ENCODE results near the gene ACOX2. TPM values are rescaled to one million over a fixed set of nuclear protein-coding genes. Genes with fewer than 3 reads are reported as not detected.

ACOX2 gene
- total and polyA plus RNA-seq, 2 of the 13 experiments (the other 11 are each of a cell fraction or from before 2014, with no cell fraction given): 42.6 to 98.5 TPM

GRCh38 chr3:58522759-58523425 lies 14.1 kb downstream of the ACOX2 start (continued):
- TF ChIP-seq UBTF (CRISPR knock-in tag; IDR thresholded peaks at IDR 0.05) (no peak), CEBPZ (IDR thresholded peaks at IDR 0.05; ENCODE audit: low read length) (no peak), KLF11 (CRISPR knock-in tag; IDR thresholded peaks at IDR 0.05) (no peak), SPEN (CRISPR knock-in tag; IDR thresholded peaks at IDR 0.05; ENCODE audit: low read depth) (no peak), LCORL (IDR thresholded peaks at IDR 0.05) (no peak), LCORL (CRISPR knock-in tag; IDR thresholded peaks at IDR 0.05) (no peak), RXRA (CRISPR knock-in tag; IDR thresholded peaks at IDR 0.05) (no peak), DRAP1 (CRISPR knock-in tag; IDR thresholded peaks at IDR 0.05) (no peak), HNRNPLL (IDR thresholded peaks at IDR 0.05; ENCODE audit: low read depth, low read length, poor library complexity, severe bottlenecking) (no peak), THRA (CRISPR knock-in tag; IDR thresholded peaks at IDR 0.05; ENCODE audit: borderline replicate concordance) (peak; percentile 27; the same call in 1 of the 2 replicates), RBM22 (optimal IDR thresholded peaks at IDR 0.05; ENCODE audit: low read length) (no peak), ZNF121 (CRISPR knock-in tag; IDR thresholded peaks at IDR 0.05) (no peak), NCOA5 (CRISPR knock-in tag; IDR thresholded peaks at IDR 0.05) (no peak), FIP1L1 (IDR thresholded peaks at IDR 0.05; ENCODE audit: borderline replicate concordance, insufficient read depth, low read depth, low read length) (no peak), HNRNPUL1 (IDR thresholded peaks at IDR 0.05; ENCODE audit: low read depth, low read length) (no peak), MIER3 (CRISPR knock-in tag; IDR thresholded peaks at IDR 0.05; ENCODE audit: borderline replicate concordance) (no peak), FLYWCH1 (CRISPR knock-in tag; IDR thresholded peaks at IDR 0.05) (no peak), RNF219 (CRISPR knock-in tag; IDR thresholded peaks at IDR 0.05) (no peak)
- TF ChIP-seq, protein P1, sequence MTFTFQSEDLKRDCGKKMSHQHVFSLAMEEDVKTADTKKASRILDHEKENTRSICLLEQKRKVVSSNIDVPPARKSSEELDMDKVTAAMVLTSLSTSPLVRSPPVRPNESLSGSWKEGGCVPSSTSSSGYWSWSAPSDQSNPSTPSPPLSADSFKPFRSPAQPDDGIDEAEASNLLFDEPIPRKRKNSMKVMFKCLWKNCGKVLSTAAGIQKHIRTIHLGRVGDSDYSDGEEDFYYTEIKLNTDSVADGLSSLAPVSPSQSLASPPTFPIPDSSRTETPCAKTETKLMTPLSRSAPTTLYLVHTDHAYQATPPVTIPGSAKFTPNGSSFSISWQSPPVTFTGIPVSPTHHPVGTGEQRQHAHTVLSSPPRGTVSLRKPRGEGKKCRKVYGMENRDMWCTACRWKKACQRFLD (CRISPR knock-in tag; IDR thresholded peaks at IDR 0.05; ENCODE audit: borderline replicate concordance): no peak
